Measurements from ENCODE around the gene PSEN2.
"Not testable (repeated sequence)": the region's sequence is repeated elsewhere in the genome, so short reads cannot be mapped to it uniquely, and the experiment has no call there.

PSEN2 gene

GRCh38 chr1:226920446-226920894 is 50.1 kb downstream of the PSEN2 start:
- no peak for DNase-seq

- no peak for DNase-seq
These were observed 51.1 kb downstream of the PSEN2 start for GRCh38 chr1:226921504-226921903.

- DNase-seq: not testable (repeated sequence)
These were observed 59.1 kb downstream of the PSEN2 start for GRCh38 chr1:226929260-226930111.

- DNase-seq: no peak
These were observed 64.2 kb downstream of the PSEN2 start for GRCh38 chr1:226934483-226935237.

- DNase-seq: no peak
These were observed 67.7 kb downstream of the PSEN2 start for GRCh38 chr1:226937940-226938725.

GRCh38 chr1:226938903-226939437 is 68.6 kb downstream of the PSEN2 start:
- DNase-seq: no peak

- peak; percentile 87 for DNase-seq
These were observed 69.1 kb downstream of the PSEN2 start for GRCh38 chr1:226939438-226940028.

- DNase-seq: peak; percentile 99
These were observed 69.8 kb downstream of the PSEN2 start, which contains the start of gene COQ8A for GRCh38 chr1:226940029-226940805. TSS of gene COQ8A (plus strand) at chr1:226940294. CDS start at chr1:226961386, 21,092 bp downstream.

- no peak for DNase-seq
These were observed 70.3 kb downstream of the PSEN2 start for GRCh38 chr1:226940806-226941067.

- no peak for DNase-seq
These were observed 72.0 kb downstream of the PSEN2 start for GRCh38 chr1:226942392-226942791.

- DNase-seq: no peak
These were observed 72.7 kb downstream of the PSEN2 start for GRCh38 chr1:226943156-226943555.

GRCh38 chr1:226943927-226944326 is 73.5 kb downstream of the PSEN2 start:
- DNase-seq: no peak

- DNase-seq: peak; percentile 92
These were observed 74.9 kb downstream of the PSEN2 start for GRCh38 chr1:226945106-226945857.
